Upper lobe of left lung (tissue), 6 donors: Measurements from ENCODE around the gene XYLT1. TPM values are rescaled to one million over a fixed set of nuclear protein-coding genes. Genes with fewer than 3 reads are reported as not detected.

Experiments used
- ATAC-seq, 2 donors: fragments of 200-7000 bp; cut with Tn5 transposase; one replicate each; pipeline ENCODE4 v1.9.1; 2022; ENCODE audit warnings: mild to moderate bottlenecking in 2 of 2, moderate library complexity in 2 of 2; ENCODE audit not compliant: low FRiP score in 2 of 2
- DNase-seq, 2 donors: peaks; one replicate each; pipeline ENCODE4 v3.0.0-alpha.2; 2019 to 2020
- H3K27ac ChIP-seq, 4 donors: fragments of 200-600 bp; sonication (generic); one replicate each; pipeline ENCODE4 v1.5.1; 2016 to 2019
- H3K27me3 ChIP-seq, 4 donors: fragments of 200-600 bp; sonication (generic); one replicate each; pipeline ENCODE4 v1.5.1; 2017 to 2019
- H3K36me3 ChIP-seq, 4 donors: fragments of 200-600 bp; sonication (generic); one replicate each; pipeline ENCODE4 v1.5.1; 2016 to 2019
- H3K4me1 ChIP-seq, 4 donors: fragments of 200-600 bp; sonication (generic); one replicate each; pipeline ENCODE4 v1.5.1; 2018 to 2019
- H3K4me3 ChIP-seq, 4 donors: fragments of 200-600 bp; sonication (generic); one replicate each; pipeline ENCODE4 v1.5.1; 2017 to 2019; ENCODE audit warnings: mild to moderate bottlenecking in 2 of 4, moderate library complexity in 1 of 4
- H3K9me3 ChIP-seq, 4 donors: fragments of 200-600 bp; sonication (generic); one replicate each; pipeline ENCODE4 v1.5.1; 2018 to 2019
- EP300 ChIP-seq, 4 donors: sonication (generic); formaldehyde crosslinking; IDR thresholded peaks; one replicate each; pipeline ENCODE4 v1.5.1; 2017; ENCODE audit warnings: antibody characterized with exemption in 4 of 4, control low read depth in 2 of 4
- POLR2A ChIP-seq, 4 donors: fragments of 450-650 bp; IDR thresholded peaks; one replicate each; pipeline ENCODE4 v1.5.1; 2016 to 2017; ENCODE audit warnings: antibody characterized with exemption in 4 of 4, mild to moderate bottlenecking in 2 of 4
- POLR2AphosphoS5 ChIP-seq, 2 donors: sonication (generic); formaldehyde crosslinking; IDR thresholded peaks; one replicate each; pipeline ENCODE4 v1.5.1; 2017; ENCODE audit warnings: antibody characterized with exemption in 2 of 2
- WGBS, 2 donors: methylation state at CpG; one replicate each; pipeline ENCODE4 v1.1.5; 2017 to 2018; 5-methylcytosine and 5-hydroxymethylcytosine counted together
- total RNA-seq, 6 donors: library from RNA; depleted of rRNA in 4 of 6; stranded (reverse); fragments of >200 nt in 4 of 6; gene quantifications; one replicate each; pipeline versions ENCODE4 v1.1.0 to v1.2.1, GENCODE V29; 2016 to 2021
- TF ChIP-seq, protein P1 (sequence below), 6 experiments: fragments of 450-650 bp in 4 of 6; fragments of 200-600 bp in 2 of 6; sonication (generic) in 2 of 6; IDR thresholded peaks; one replicate each; pipeline ENCODE4 v1.5.1; 2016 to 2019; ENCODE audit warnings: antibody characterized with exemption in 6 of 6
- donor health status: DM: no; HTN: no; CAD: no; lungs with moderate emphysema.
- donor health status: DM: no; HTN: yes; CAD: no; lungs with severe emphysema.

The XYLT1 gene
- total RNA-seq, 6 donors from 2014 or later = 3.0 to 26.2 (median 6.8) TPM

GRCh38 chr16:17152311-17152710 is 318.4 kb downstream of the XYLT1 start:
- WGBS, 2 donors = 80 to 88% methylated on average over 7 of the region's 7 CpGs
- no peak for DNase-seq
- H3K27me3 ChIP-seq = no peaks in the 10 kb centered on the region
- no peaks in the 10 kb centered on the region for H3K36me3 ChIP-seq
- H3K9me3 ChIP-seq = no peaks in the 10 kb centered on the region
- no peak overlapping the region for H3K27ac ChIP-seq
- ATAC-seq = no peak
- no peaks in the 10 kb centered on the region for H3K4me1 ChIP-seq
- TF ChIP-seq EP300 (IDR thresholded peaks at IDR 0.05) (no peak), POLR2AphosphoS5 (IDR thresholded peaks at IDR 0.05) (no peak), POLR2A (IDR thresholded peaks at IDR 0.05) (no peak)
- TF ChIP-seq, protein P1, sequence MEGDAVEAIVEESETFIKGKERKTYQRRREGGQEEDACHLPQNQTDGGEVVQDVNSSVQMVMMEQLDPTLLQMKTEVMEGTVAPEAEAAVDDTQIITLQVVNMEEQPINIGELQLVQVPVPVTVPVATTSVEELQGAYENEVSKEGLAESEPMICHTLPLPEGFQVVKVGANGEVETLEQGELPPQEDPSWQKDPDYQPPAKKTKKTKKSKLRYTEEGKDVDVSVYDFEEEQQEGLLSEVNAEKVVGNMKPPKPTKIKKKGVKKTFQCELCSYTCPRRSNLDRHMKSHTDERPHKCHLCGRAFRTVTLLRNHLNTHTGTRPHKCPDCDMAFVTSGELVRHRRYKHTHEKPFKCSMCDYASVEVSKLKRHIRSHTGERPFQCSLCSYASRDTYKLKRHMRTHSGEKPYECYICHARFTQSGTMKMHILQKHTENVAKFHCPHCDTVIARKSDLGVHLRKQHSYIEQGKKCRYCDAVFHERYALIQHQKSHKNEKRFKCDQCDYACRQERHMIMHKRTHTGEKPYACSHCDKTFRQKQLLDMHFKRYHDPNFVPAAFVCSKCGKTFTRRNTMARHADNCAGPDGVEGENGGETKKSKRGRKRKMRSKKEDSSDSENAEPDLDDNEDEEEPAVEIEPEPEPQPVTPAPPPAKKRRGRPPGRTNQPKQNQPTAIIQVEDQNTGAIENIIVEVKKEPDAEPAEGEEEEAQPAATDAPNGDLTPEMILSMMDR (IDR thresholded peaks at IDR 0.05) = no peak
- H3K4me3 ChIP-seq = no peak overlapping the region

DNA sequence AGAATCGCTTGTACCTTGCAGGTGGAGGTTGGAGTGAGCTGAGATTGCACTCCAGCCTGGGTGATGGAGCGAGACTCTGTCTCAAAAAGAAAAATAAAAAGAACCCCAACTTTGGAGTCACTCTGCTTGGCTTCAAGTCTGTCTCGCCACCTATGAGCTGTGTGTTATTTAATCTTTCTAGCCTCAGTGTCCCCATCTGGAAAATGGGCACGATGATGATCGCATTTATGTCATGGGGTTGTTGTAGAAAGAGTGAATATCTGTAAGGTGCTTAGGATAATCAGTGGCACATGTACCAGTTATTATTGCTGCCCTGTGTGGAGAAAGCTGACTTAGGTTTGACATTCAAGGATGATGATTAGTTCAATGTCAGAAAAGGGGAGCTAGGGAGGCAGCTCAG is 319.4 kb downstream of the XYLT1 start:
- Histone ChIP-seq H3K4me1 (no peaks in the 10 kb centered on the region), H3K27ac (no peak overlapping the region), H3K9me3 (no peaks in the 10 kb centered on the region), H3K36me3 (no peaks in the 10 kb centered on the region), H3K4me3 (no peak overlapping the region), H3K27me3 (no peaks in the 10 kb centered on the region)
- ATAC-seq = no peak
- TF ChIP-seq POLR2AphosphoS5 (IDR thresholded peaks at IDR 0.05) (no peak), POLR2A (IDR thresholded peaks at IDR 0.05) (no peak), EP300 (IDR thresholded peaks at IDR 0.05) (no peak)
- TF ChIP-seq, protein P1 (IDR thresholded peaks at IDR 0.05) = no peak
- WGBS, 2 donors = 92 to 95% methylated on average over 5 of the region's 5 CpGs
- no peak for DNase-seq

DNA sequence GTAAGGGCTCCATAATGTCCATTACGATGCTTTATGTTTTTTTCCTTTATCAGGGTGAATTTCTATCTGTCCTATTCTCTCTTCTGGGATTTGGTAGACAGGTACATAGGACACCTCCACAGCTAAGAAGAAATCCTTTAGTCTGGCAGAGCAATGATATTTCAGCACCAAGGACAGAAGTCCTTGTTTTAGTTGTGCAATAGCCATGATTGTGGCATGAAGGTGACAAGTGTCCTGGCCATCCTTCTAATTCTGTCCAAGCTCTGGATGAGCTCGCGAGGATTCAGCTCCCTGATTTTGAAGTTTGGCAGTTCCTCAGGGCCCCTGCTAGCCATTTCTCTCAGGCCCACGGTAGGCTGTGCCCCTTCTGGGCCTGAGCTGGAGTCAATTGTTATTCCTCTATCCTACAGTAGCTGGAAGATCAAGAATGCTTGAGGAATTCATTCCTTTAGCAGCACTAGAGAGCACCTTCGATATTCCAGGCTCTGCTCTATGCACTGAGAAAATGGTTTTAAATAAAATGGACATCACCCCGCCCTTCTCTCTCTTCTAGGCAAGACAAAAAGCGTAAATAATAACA is 320.8 kb downstream of the XYLT1 start:
- DNase-seq (no peak), ATAC-seq (no peak)
- WGBS, 2 donors = 93 to 94% methylated on average over 7 of the region's 7 CpGs
- Histone ChIP-seq H3K27ac (no peak overlapping the region), H3K36me3 (no peaks in the 10 kb centered on the region), H3K4me1 (no peaks in the 10 kb centered on the region), H3K4me3 (no peak overlapping the region), H3K9me3 (no peaks in the 10 kb centered on the region), H3K27me3 (no peaks in the 10 kb centered on the region)
- TF ChIP-seq, protein P1 (IDR thresholded peaks at IDR 0.05) = no peak
- TF ChIP-seq POLR2AphosphoS5 (IDR thresholded peaks at IDR 0.05) = no peak
- TF ChIP-seq EP300 (IDR thresholded peaks at IDR 0.05) = no peak
- no peak for TF ChIP-seq POLR2A (IDR thresholded peaks at IDR 0.05)

DNA sequence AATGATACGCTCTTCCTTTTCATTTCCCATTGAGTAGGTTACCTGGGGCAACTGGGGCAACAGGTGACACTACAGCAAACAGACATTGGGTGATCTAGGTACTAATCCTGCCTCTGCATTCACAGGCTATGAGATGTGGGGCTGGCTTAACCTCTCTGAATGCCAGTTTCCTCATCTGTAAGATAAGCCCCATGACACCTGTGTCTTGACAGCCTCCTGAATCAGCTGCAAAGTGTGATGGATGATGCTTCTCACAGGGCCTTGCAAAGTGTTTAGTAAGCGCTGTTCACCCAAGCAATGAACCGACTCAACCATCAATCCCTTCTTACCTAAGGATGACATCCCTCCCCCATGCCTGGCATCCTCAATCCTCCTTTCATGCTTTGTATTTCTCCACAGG is 322.8 kb downstream of the XYLT1 start:
- Histone ChIP-seq H3K27me3 (no peaks in the 10 kb centered on the region), H3K9me3 (no peaks in the 10 kb centered on the region), H3K4me1 (no peaks in the 10 kb centered on the region), H3K27ac (no peak overlapping the region), H3K4me3 (no peak overlapping the region), H3K36me3 (no peaks in the 10 kb centered on the region)
- DNase-seq (no peak), ATAC-seq (no peak)
- 94% methylated on average over 3 of the region's 3 CpGs for WGBS, 2 donors
- TF ChIP-seq POLR2A (IDR thresholded peaks at IDR 0.05) (no peak), EP300 (IDR thresholded peaks at IDR 0.05) (no peak), POLR2AphosphoS5 (IDR thresholded peaks at IDR 0.05) (no peak)
- TF ChIP-seq, protein P1 (IDR thresholded peaks at IDR 0.05) = no peak

- no peaks in the 10 kb centered on the region for H3K4me1 ChIP-seq
- H3K9me3 ChIP-seq = no peaks in the 10 kb centered on the region
- H3K27ac ChIP-seq = no peak overlapping the region
- TF ChIP-seq POLR2A (IDR thresholded peaks at IDR 0.05) (no peak), EP300 (IDR thresholded peaks at IDR 0.05) (no peak), POLR2AphosphoS5 (IDR thresholded peaks at IDR 0.05) (no peak)
- TF ChIP-seq, protein P1 (IDR thresholded peaks at IDR 0.05) = no peak
- H3K36me3 ChIP-seq = peaks cover 0 to 5% (median 1%) of the 10 kb centered on the region in 4 donors
- WGBS, 2 donors = 96 to 98% methylated on average over 2 of the region's 2 CpGs
- H3K4me3 ChIP-seq = no peak overlapping the region
- no peaks in the 10 kb centered on the region for H3K27me3 ChIP-seq
- DNase-seq (no peak), ATAC-seq (no peak)
Observed at GRCh38 chr16:17145029-17145428, 325.7 kb downstream of the XYLT1 start.
